K562 (cell line): Measurements from ENCODE around the gene C10orf143. TPM values are rescaled to one million over a fixed set of nuclear protein-coding genes. Genes with fewer than 3 reads are reported as not detected.

Source experiments
- ATAC-seq: fragments of 200-7000 bp; cut with Tn5 transposase; 3 replicates; pipeline ENCODE4 v1.9.1; 2020; ENCODE audit warnings: moderate library complexity
- BruUV-seq: library from RNA; stranded (reverse); fragments of 400-500 nt; replicated peaks from 2 replicates; lab custom pipeline; 2021; lab: Mats Ljungman, UMichigan
- CTCF ChIA-PET: fragments of 300-600 bp; formaldehyde crosslinking; extraction: SDS; loops from one replicate; lab custom pipeline; 2021; ENCODE audit warnings: low intra/inter-chr PET ratio; lab: Yijun Ruan, JAX
- POLR2A ChIA-PET: fragments of 300-600, 350-650 bp; sonication (Branson Sonifier 250); formaldehyde crosslinking; extraction: SDS; loops from one replicate; lab custom pipeline; 2021; ENCODE audit warnings: antibody characterized with exemption, inconsistent platforms; lab: Yijun Ruan, JAX
- DNase-seq, 4 experiments: peaks; one replicate each; pipeline versions ENCODE4 v3.0.0 to v3.0.0-alpha.2; 2011 to 2018; ENCODE audit warnings: low spot score in 3 of 4, mixed read lengths in 3 of 4; ENCODE audit errors: extremely low read depth in 1 of 4
- FAIRE-seq: peaks from 2 replicates; lab custom pipeline; 2011; peaks lifted over from hg19 to GRCh38; lab: Jason Lieb, UNC
- H2AFZ ChIP-seq: 2 replicates; pipeline ENCODE4 v1.6.0; 2011; ENCODE audit warnings: low read depth, low read length, control low read depth, inconsistent platforms
- H3K27ac ChIP-seq: fragments of 200-600 bp; 3 replicates; pipeline ENCODE4 v1.8.0; 2011; ENCODE audit warnings: low read depth, mild to moderate bottlenecking, control low read depth, inconsistent platforms, low read length, moderate library complexity, mixed read lengths; ENCODE audit errors: extremely low read depth
- H3K27me3 ChIP-seq, 2 experiments: fragments of 300-600 bp in 1 of 2; 2 replicates in 1 of 2; 3 replicates in 1 of 2; pipeline versions ENCODE4 v1.6.0 to v1.8.0; 2011; ENCODE audit warnings: inconsistent platforms in 2 of 2, low read length in 2 of 2, mild to moderate bottlenecking in 1 of 2, mixed read lengths in 1 of 2, moderate library complexity in 1 of 2; ENCODE audit not compliant: control insufficient read depth in 2 of 2, insufficient read depth in 2 of 2
- H3K36me3 ChIP-seq: fragments of 300-600 bp; 3 replicates; pipeline ENCODE4 v1.8.0; 2011; ENCODE audit warnings: mild to moderate bottlenecking, low read length, inconsistent platforms; ENCODE audit not compliant: control insufficient read depth, insufficient read depth
- H3K4me1 ChIP-seq, 2 experiments: fragments of 200-600 bp in 1 of 2; replicated peaks in 1 of 2; 2 replicates in 1 of 2; 3 replicates in 1 of 2; pipeline versions ENCODE4 v1.5.1 to v1.8.0; 2011; ENCODE audit warnings: inconsistent platforms in 2 of 2, low read length in 2 of 2, mild to moderate bottlenecking in 1 of 2, mixed read lengths in 1 of 2, moderate library complexity in 1 of 2; ENCODE audit not compliant: control insufficient read depth in 2 of 2, insufficient read depth in 2 of 2
- H3K4me2 ChIP-seq: 2 replicates; pipeline ENCODE4 v1.6.1; 2011; ENCODE audit warnings: low read length, control low read depth, inconsistent platforms, mixed read lengths; ENCODE audit not compliant: insufficient read depth
- H3K4me3 ChIP-seq: fragments of 200-600 bp; sonication (generic), shearing (Covaris generic); 2 replicates; pipeline ENCODE4 v1.5.1; 2016; ENCODE audit warnings: control low read depth, inconsistent platforms
- H3K79me2 ChIP-seq: fragments of 200-600 bp; 3 replicates; pipeline ENCODE4 v1.8.0; 2011; ENCODE audit warnings: low read length, inconsistent platforms; ENCODE audit not compliant: control insufficient read depth, insufficient read depth
- H3K9ac ChIP-seq, 2 experiments: 2 replicates each; pipeline versions ENCODE4 v1.6.0 to v1.6.1; 2011; ENCODE audit warnings: low read depth in 2 of 2, low read length in 2 of 2, control low read depth in 1 of 2, inconsistent platforms in 1 of 2, mild to moderate bottlenecking in 1 of 2, mixed read lengths in 1 of 2; ENCODE audit not compliant: insufficient read depth in 1 of 2
- H3K9me1 ChIP-seq: one replicate; pipeline ENCODE4 v1.6.0; 2011; ENCODE audit warnings: inconsistent platforms, mild to moderate bottlenecking, low read length, moderate library complexity; ENCODE audit not compliant: control insufficient read depth, insufficient read depth
- H3K9me3 ChIP-seq: replicated peaks from 2 replicates; pipeline ENCODE4 v1.5.1; 2011; ENCODE audit warnings: low read depth, low read length, inconsistent platforms; ENCODE audit not compliant: control insufficient read depth, insufficient read depth
- H4K20me1 ChIP-seq: replicated peaks from 2 replicates; pipeline ENCODE4 v1.6.1; 2011; ENCODE audit warnings: low read length, inconsistent platforms, mixed read lengths; ENCODE audit not compliant: control insufficient read depth, insufficient read depth
- E2F6 ChIP-seq, 2 experiments: IDR thresholded peaks; 2 replicates each; pipeline ENCODE4 v1.6.1; 2011; ENCODE audit warnings: borderline replicate concordance in 1 of 2, control low read depth in 1 of 2, low read depth in 1 of 2, low read length in 1 of 2, mild to moderate bottlenecking in 1 of 2, mixed read lengths in 1 of 2, moderate library complexity in 1 of 2; ENCODE audit not compliant: insufficient read depth in 1 of 2, insufficient read length in 1 of 2, poor library complexity in 1 of 2, severe bottlenecking in 1 of 2; ENCODE audit errors: extremely low read depth in 1 of 2
- RBM25 ChIP-seq: fragments of 200-400 bp; formaldehyde crosslinking; IDR thresholded peaks from 2 replicates; pipeline ENCODE4 v1.6.1; 2018; ENCODE audit warnings: low read length, low read depth, moderate library complexity; ENCODE audit not compliant: severe bottlenecking
- ZNF23 ChIP-seq: fragments of 250-450 bp; sonication (Bioruptor Pico); IDR thresholded peaks from 2 replicates; pipeline ENCODE4 v1.4.0; 2020; ENCODE audit warnings: mild to moderate bottlenecking
- WGBS: fragments of 100-300 bp; shearing (Covaris generic); methylation state at CpG from one replicate; pipeline ENCODE4 v1.1.6; 2016; ENCODE audit warnings: low coverage, mixed read lengths; ENCODE audit not compliant: insufficient coverage; ENCODE audit errors: missing lambda C conversion rate; 5-methylcytosine and 5-hydroxymethylcytosine counted together
- in situ Hi-C: fragments of 300-500 bp; cut with MboI; formaldehyde crosslinking; loops from 4 replicates; pipeline ENCODE4 v1.15.0; 2018; ENCODE audit warnings: inconsistent platforms, mixed read lengths
- intact Hi-C: fragments of 100-400 bp; cut with micrococcal nuclease; formaldehyde crosslinking; loops from 2 replicates; pipeline ENCODE4 v1.14.2; 2022
- polyA plus RNA-seq, 8 experiments: library from polyadenylated mRNA; depleted of rRNA in 4 of 8; stranded (reverse) in 5 of 8; unstranded in 3 of 8; fragments of >200 nt; fragmentation: Nextera tagmentation in 2 of 8; fragmentation: Illumina TruSeq in 1 of 8; extraction: Ambion mirVana in 2 of 8; extraction: Trizol in 1 of 8; gene quantifications; 2 replicates each; pipeline versions ENCODE4 v1.2.1 to v1.2.3, GENCODE V29; 2011 to 2014; ENCODE audit warnings: inconsistent platforms in 1 of 8, missing spikeins in 1 of 8
- total RNA-seq, 7 experiments: library from RNA; depleted of rRNA in 6 of 7; stranded (reverse); fragments of >200 nt in 6 of 7; fragmentation: Illumina TruSeq in 2 of 7; extraction: Trizol in 2 of 7; gene quantifications; 2 replicates each; pipeline versions ENCODE4 v1.2.1 to v1.2.3, GENCODE V29; 2011 to 2021; ENCODE audit warnings: low replicate concordance in 1 of 7

C10orf143 gene
- total and polyA plus RNA-seq, 9 of the 15 experiments (the other 6 are each of a cell fraction or from before 2014, with no cell fraction given): 0.07 to 0.42 (median 0.25) TPM; not detected in 2

- Histone ChIP-seq H4K20me1 (no peaks in the 10 kb centered on the region), H3K27ac (peak overlapping the region; percentile 52; the same call in 2 of the 3 replicates), H3K9ac (peak overlapping the region; percentile 84 to 94; a peak in 3 of 4 replicates), H3K4me2 (peak overlapping the region; percentile 100), H3K36me3 (no peaks in the 10 kb centered on the region), H2AFZ (peak overlapping the region; percentile 98), H3K4me1 (peaks cover 3 to 21% of the 10 kb centered on the region in 2 experiments; a peak in 3 of 5 replicates), H3K9me3 (no peaks in the 10 kb centered on the region), H3K27me3 (no peaks in the 10 kb centered on the region)
- CTCF ChIA-PET: no interaction called here
- intact Hi-C loops: loop anchor here (1.0 kb wide), 1 partner anchor 25 kb away; no protein-coding TSS in a partner anchor
- BruUV-seq: no TSS peak
- FAIRE-seq: no peak
- no peak for ATAC-seq
- TF ChIP-seq RBM25: peak; percentile 96
- no peak for TF ChIP-seq ZNF23 (CRISPR knock-in tag)
- TF ChIP-seq E2F6 (IDR thresholded peaks at IDR 0.05; ENCODE audit: borderline replicate concordance in 1 of 2, extremely low read depth in 1 of 2, insufficient read depth in 1 of 2, insufficient read length in 1 of 2, low read depth in 1 of 2, low read length in 1 of 2, poor library complexity in 1 of 2, severe bottlenecking in 1 of 2): peak; percentile 7 to 19
- TF ChIP-seq, all 486 proteins: peak for 2
- POLR2A ChIA-PET: interaction anchor here (0.6 kb wide), 1 partner anchor 21 kb away, joined by 3 read pairs; no protein-coding TSS in a partner anchor
- peak overlapping the region; percentile 68 for H3K4me3 ChIP-seq
- in situ Hi-C loops: loop anchor here (25.0 kb wide), 1 partner anchor 1525 kb away; no protein-coding TSS in a partner anchor
- no peak for DNase-seq
- 27% methylated on average over 4 of the region's 6 CpGs for WGBS
- peaks cover 4% of the 10 kb centered on the region for H3K9me1 ChIP-seq
- H3K79me2 ChIP-seq: peaks cover 13% of the 10 kb centered on the region; the same call in 2 of the 3 replicates
Observed at GRCh38 chr10:130111852-130112180, 1.2 kb upstream of the C10orf143 start.
